GM10248 (cell line): Measurements from ENCODE around the gene GATA2.

Experiments used
- CTCF ChIA-PET: fragments of 300-600 bp; sonication (Branson Sonifier 250); formaldehyde crosslinking; extraction: SDS; loops from one replicate; lab custom pipeline; 2021; ENCODE audit warnings: antibody characterized with exemption; lab: Yijun Ruan, JAX
- POLR2A ChIA-PET: fragments of 350-650 bp; sonication (Branson Sonifier 250); formaldehyde crosslinking; extraction: SDS; loops from one replicate; lab custom pipeline; 2020; ENCODE audit warnings: antibody characterized with exemption; lab: Yijun Ruan, JAX
- DNase-seq: peaks from one replicate; pipeline ENCODE4 v3.0.0; 2012; ENCODE audit errors: extremely low spot score
- CTCF ChIP-seq: IDR thresholded peaks from 2 replicates; pipeline ENCODE4 v1.5.1; 2012; ENCODE audit warnings: mild to moderate bottlenecking, low read depth; ENCODE audit errors: extremely low read depth, missing control alignments, control extremely low read depth

The GATA2 gene

GRCh38 chr3:128492671-128493569 lies at the start of gene GATA2:
TSS of gene GATA2 (minus strand) at chr3:128493201. CDS start at chr3:128487031, 6,170 bp downstream.
- DNase-seq = no peak
- peak; percentile 15 for TF ChIP-seq CTCF
- ChIA-PET POLR2A (no interaction called here), CTCF (interaction anchor here (1.4 to 1.5 kb wide), 2 partner anchors 66 to 125 kb away, joined by 3 read pairs; no protein-coding TSS in a partner anchor)

- DNase-seq = no peak
- POLR2A ChIA-PET = no interaction called here
- CTCF ChIA-PET = no interaction called here
- no peak for TF ChIP-seq CTCF
Observed at GRCh38 chr3:128541246-128541645, 48.2 kb upstream of the GATA2 start.

GRCh38 chr3:128539376-128539775 lies 46.4 kb upstream of the GATA2 start:
- DNase-seq = no peak
- CTCF ChIA-PET = interaction anchor here (0.8 to 0.9 kb wide), 2 partner anchors 8 to 112 kb away, joined by 3 read pairs; no protein-coding TSS in a partner anchor
- POLR2A ChIA-PET = no interaction called here
- no peak for TF ChIP-seq CTCF

- ChIA-PET CTCF (interaction anchor here (1.0 to 1.4 kb wide), 2 partner anchors 9 to 111 kb away, joined by 3 read pairs; no protein-coding TSS in a partner anchor), POLR2A (no interaction called here)
- DNase-seq = no peak
- no peak for TF ChIP-seq CTCF
Observed at GRCh38 chr3:128537091-128537703, 44.2 kb upstream of the GATA2 start.

GRCh38 chr3:128532012-128532983 lies 39.3 kb upstream of the GATA2 start:
- POLR2A ChIA-PET = no interaction called here
- no peak for DNase-seq
- CTCF ChIA-PET = no interaction called here

More at GRCh38 chr3:128532012-128532983, 39.3 kb upstream of the GATA2 start:
- no peak for TF ChIP-seq CTCF
